NCI-H345 treated with DMSO at 0.1 percent for 48 hours (cell line): ENCODE results near the gene TPM2.

Experiments used
- DNase-seq: peaks from one replicate; lab custom pipeline; 2025; ENCODE audit not compliant: unreplicated experiment; lab: John Stamatoyannopoulos, UW

Gene TPM2

GRCh38 chr9:35718721-35719511, 29.2 kb upstream of the TPM2 start:
- no peak for DNase-seq

DNA sequence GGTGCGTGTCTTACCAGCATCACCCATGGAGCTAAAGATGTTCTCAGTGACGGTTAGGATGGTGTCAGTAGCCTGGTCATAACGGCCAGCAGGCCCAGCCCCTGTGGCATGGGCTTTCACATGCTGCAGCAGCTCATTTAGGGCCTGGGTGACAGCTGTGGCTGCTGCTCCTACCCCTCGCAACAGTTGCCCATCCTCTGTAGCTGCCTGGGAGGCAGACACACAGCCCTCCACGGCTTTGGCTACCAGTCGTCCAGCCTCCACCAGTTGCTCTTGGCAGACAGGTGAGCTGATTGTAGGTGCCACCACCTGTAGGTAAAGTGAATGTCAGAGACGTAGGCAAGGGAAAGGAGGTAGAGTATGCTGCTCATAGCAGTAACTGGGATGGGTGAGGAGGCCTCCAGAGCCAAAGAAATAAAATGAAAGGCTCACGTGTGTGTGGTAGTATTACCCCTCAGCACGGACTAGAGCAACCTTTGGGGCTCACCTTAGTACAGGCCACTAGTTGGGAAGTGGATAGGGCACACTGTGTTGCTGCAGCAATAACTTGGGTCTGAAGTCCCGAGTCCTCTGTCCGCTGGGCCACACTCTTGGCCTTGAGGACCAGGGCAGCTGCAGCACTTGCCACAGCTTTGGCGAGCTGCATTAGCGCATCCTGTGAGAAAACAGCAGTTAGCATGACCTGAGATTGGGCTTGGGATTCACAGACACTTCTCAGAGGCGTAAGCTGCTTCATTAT, 27.6 kb upstream of the TPM2 start:
- no peak for DNase-seq

DNA sequence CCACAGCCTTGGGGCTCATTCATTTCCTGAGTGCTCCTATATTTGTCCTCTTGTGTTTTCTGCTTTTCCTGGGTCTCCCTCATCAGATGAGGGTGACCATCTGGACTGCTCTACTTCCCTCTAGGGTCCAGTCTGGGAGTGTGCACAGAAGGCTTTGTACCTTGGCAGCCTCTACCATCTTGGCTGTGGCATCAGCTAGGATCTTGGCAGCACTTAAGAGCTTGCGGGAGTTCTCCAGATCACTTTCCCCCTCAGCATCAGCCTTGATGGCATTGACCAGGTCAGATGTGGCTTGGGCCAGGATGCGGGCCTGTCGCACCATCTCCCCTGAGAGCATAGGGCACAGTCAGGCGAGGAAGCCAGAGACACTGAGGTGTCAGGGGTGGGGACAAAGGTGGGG, 26.5 kb upstream of the TPM2 start:
- no peak for DNase-seq

DNA sequence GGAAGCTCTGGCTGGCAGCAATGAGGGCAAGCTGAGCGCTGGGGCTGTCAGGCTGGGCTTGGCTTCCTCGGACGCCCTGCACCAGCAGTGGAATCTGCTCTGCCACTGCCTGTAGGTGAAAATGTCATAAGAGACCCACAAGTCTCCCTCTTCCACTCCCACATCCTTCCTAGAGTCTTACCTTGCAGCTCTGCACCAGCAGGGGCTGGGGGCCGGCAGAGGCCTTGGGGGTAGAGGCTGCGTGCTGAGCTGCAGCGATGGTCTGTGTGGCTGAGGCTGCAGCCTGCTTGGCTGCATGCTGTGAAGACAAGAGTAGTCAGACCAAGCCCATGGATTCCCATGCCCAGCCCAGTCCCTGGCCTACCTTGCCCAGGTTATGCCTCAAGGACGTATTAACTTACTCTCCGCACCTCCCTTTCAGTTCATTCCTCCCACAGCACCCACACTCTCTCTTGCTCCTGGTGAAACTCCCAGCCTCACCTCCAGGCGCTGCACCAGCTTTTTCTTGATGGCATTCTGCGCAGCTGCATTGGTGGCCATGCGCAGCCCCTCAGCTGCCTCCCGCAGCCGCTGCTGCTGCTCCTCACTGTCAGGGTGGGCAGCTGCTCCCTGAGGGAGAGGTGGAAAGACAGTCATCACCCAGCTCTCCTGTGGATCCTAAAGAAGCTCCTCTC, 25.0 kb upstream of the TPM2 start:
- DNase-seq: no peak

- no peak for DNase-seq
Observed at GRCh38 chr9:35714123-35714522, 24.4 kb upstream of the TPM2 start.

GRCh38 chr9:35713578-35713977, 23.9 kb upstream of the TPM2 start:
- no peak for DNase-seq

GRCh38 chr9:35712762-35713400, 23.2 kb upstream of the TPM2 start:
- no peak for DNase-seq

- DNase-seq: no peak
Observed at GRCh38 chr9:35711501-35712428, 22.0 kb upstream of the TPM2 start.

GRCh38 chr9:35710818-35711500, 21.2 kb upstream of the TPM2 start:
- DNase-seq: no peak

GRCh38 chr9:35708146-35708545, 18.4 kb upstream of the TPM2 start:
- DNase-seq: no peak

DNA sequence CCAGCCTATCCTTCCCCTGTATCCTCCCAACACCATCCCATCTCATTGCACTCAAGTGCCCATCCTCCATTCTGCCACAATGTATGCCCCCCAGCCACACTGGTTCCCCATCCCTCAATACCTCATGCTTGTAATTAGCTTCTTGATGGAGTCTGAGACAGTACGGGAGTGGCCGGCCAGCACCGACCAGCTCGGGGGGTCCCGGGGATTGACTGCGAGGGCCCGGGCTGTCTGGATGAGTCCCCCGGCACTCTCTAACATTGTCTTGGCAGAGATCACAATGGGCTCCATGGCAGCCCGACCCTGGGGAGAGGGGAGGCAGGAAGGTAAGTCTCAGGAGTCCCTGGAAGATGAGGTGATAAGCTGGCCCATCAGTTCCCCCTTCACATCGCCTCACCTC, 17.2 kb upstream of the TPM2 start:
- DNase-seq: no peak

DNA sequence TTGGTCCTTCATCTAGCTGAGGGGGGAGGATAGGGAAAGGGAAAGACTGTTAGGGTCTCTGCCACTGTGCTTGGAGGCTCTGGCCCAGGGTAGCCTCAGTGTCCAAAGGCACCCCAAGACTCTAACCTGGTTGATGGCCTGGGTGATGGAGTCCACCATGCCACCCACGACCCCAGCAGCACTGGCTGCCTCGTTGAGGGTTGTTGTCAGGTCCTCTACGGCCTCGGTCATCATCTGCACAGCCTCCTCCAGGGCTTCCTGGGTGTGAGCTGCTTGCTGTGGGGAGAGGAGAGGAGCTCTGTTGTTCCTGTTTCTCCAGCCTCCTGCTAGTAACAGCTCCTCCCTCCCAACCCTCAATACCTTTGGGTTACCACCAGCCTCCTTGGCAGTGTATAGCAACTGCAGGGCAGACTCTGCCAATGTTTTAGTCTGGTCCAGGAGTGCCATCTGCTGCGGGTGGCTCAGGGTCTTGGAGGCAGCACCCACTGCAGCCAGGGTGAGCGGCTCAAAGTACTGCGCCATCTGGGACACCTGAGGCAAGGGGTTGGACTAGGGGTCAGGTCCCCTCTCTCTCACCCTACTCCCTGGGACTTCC, 16.2 kb upstream of the TPM2 start:
- no peak for DNase-seq

- no peak for DNase-seq
Observed at GRCh38 chr9:35705372-35705771, 15.6 kb upstream of the TPM2 start.

DNA sequence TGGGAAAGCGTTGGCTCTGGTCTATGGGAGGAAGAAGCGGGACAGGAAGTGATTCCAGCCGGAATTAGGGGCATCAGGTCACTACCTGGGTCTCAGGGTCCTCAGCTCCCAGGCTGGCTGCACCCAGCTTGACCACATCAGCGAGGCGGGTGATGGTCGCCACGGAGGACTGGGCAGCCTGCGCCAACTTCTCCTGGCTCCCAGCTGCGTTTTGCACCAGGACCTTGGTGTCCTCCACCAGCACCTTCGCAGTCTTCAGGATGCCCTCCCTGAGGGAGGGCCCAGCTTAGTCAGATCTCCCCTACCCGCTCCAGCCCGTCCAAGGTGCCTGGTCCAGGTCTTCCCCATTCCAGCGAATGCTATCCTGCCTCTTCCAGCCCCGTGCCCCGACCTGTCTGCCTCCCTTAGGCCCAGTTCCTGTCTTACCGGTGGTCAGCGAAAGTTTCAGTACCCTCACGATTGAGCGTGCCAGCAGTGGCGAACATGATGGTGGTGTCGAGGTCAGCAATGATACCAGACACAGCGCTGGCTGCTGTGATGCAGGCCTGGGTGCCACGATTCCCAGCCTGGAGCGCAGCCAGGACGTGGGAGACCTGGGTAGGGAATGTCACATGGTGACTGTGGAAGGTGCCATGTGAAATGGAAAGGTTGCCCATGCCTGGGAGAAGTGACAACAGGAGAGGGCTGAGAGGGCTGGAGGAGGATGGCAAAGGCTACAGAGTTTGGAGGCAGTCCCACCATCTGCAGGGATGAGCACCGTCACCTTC, 14.4 kb upstream of the TPM2 start:
- no peak for DNase-seq

GRCh38 chr9:35702696-35703095, 13.0 kb upstream of the TPM2 start:
- DNase-seq: no peak

DNA sequence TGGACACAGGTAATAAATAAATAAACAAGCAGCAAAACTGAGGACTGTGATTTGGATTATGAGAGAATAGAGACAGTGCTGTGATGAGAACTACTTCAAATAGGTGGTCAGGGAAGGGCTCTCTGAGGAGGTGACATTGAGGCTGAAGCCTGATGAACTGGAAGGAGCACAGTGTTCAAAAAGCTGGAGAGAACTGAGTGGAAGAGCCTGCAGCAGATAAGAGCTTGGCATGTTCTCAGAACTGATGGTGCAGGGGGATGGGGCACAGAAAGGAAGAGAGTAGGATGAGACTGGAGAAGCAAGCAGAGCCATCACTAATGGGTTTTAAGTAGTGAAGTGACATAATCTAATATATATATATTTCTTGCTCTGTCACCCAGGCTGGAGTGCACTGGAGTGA, 11.2 kb upstream of the TPM2 start:
- no peak for DNase-seq

GRCh38 chr9:35700031-35700430, 10.3 kb upstream of the TPM2 start:
- DNase-seq: no peak

DNA sequence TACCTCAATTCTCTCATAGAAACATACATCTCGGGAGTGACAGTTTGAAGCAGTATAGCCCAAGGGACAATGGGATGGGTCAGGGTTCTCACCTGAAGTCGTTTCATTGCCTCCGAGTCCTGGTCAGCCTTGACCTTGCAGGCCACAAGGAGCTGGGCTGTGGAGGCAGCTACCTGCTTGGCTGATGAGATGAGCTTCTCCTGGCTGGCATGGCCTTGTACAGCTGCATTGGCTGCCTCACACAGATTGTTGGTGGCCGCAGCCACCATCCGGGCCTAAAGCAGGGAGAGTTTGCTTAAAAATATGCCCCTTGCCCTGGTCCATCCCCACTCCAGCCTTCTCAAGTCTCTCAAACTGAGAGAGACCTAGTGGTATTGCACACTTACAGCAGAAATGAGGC, 8.5 kb upstream of the TPM2 start:
- no peak for DNase-seq

GRCh38 chr9:35697486-35697885, 7.8 kb upstream of the TPM2 start:
- DNase-seq: no peak
